ENCODE measurements around the gene HEMGN. TPM values are rescaled to one million over a fixed set of nuclear protein-coding genes. Genes with fewer than 3 reads are reported as not detected.

Gene HEMGN
- total and polyA plus RNA-seq, 2 of the 8 experiments (the other 6 are each of a cell fraction or from before 2014, with no cell fraction given): not detected

DNA sequence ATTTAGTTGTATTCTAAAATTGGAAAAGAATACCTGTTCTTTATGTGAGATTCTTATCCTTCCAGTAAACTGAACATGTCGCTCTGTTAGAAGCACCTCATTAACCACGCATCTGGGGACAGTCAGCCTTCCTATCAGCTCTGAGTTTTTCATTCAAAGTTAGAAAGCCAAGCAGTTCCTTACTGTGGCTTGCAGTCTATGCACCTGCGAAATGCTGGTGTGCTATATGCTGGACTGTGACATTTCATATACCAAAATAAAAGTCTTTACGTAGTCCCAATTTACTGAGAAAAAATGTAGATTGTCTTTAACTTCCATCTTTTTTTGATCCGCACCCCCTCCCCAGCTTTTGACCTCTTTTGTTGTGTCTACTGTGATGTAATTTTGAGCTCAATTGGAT, 49.5 kb upstream of the HEMGN start (continued):
- no peak for TF ChIP-seq SAP30 (IDR thresholded peaks at IDR 0.05; ENCODE audit: insufficient read depth, insufficient replicate concordance, low read length)
- no peak for TF ChIP-seq SIX5 (IDR thresholded peaks at IDR 0.05; ENCODE audit: low read depth, low read length)
- no peak for TF ChIP-seq CHD1 (IDR thresholded peaks at IDR 0.05; ENCODE audit: low read depth, low read length)
- no peak for TF ChIP-seq POU5F1 (IDR thresholded peaks at IDR 0.05; ENCODE audit: low read depth, low read length)
- no peak for TF ChIP-seq HDAC2 (IDR thresholded peaks at IDR 0.05; ENCODE audit: borderline replicate concordance in 1 of 2, low read depth in 2 of 2, low read length in 2 of 2)
